ENCODE results near the gene SOBP. TPM values are rescaled to one million over a fixed set of nuclear protein-coding genes. Genes with fewer than 3 reads are reported as not detected.
A peak's percentile ranks its signal among the peaks of the same experiment; 100 is the strongest.

Gene SOBP
- total RNA-seq, 4 donors from 2014 or later = 3.8 to 32.5 (median 19.4) TPM

- in situ Hi-C loops (cut with MboI; ENCODE audit: low sequenced_read_pairs in 4 of 4) = loop anchor here in 2 of 4 donors (25.0 kb wide), 1 partner anchor 174 kb away; the partner anchor contains the start of gene SOBP (in 2 of the 2)
- intact Hi-C loops (cut with DNase I; ENCODE audit: low total_unique reads) = no loop called here
- DNase-seq = no peak
- no peaks in the 10 kb centered on the region for H3K9me3 ChIP-seq
- H3K36me3 ChIP-seq = no peaks in the 10 kb centered on the region
- TF ChIP-seq, protein P1, sequence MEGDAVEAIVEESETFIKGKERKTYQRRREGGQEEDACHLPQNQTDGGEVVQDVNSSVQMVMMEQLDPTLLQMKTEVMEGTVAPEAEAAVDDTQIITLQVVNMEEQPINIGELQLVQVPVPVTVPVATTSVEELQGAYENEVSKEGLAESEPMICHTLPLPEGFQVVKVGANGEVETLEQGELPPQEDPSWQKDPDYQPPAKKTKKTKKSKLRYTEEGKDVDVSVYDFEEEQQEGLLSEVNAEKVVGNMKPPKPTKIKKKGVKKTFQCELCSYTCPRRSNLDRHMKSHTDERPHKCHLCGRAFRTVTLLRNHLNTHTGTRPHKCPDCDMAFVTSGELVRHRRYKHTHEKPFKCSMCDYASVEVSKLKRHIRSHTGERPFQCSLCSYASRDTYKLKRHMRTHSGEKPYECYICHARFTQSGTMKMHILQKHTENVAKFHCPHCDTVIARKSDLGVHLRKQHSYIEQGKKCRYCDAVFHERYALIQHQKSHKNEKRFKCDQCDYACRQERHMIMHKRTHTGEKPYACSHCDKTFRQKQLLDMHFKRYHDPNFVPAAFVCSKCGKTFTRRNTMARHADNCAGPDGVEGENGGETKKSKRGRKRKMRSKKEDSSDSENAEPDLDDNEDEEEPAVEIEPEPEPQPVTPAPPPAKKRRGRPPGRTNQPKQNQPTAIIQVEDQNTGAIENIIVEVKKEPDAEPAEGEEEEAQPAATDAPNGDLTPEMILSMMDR (IDR thresholded peaks at IDR 0.05 in 4 of 5, conservative IDR thresholded peaks at IDR 0.05 in 1 of 5) = no peak
- TF ChIP-seq POLR2A (IDR thresholded peaks at IDR 0.05) = no peak
- ATAC-seq = no peak
- H3K4me3 ChIP-seq = no peak overlapping the region
- peak overlapping the region; percentile 60 to 87 (median 66) for H3K27ac ChIP-seq
- H3K4me1 ChIP-seq = peaks cover 77 to 79% of the 10 kb centered on the region in 2 donors
- no peaks in the 10 kb centered on the region for H3K27me3 ChIP-seq
Measured at GRCh38 chr6:107661291-107661690, 171.4 kb downstream of the SOBP start.

DNA sequence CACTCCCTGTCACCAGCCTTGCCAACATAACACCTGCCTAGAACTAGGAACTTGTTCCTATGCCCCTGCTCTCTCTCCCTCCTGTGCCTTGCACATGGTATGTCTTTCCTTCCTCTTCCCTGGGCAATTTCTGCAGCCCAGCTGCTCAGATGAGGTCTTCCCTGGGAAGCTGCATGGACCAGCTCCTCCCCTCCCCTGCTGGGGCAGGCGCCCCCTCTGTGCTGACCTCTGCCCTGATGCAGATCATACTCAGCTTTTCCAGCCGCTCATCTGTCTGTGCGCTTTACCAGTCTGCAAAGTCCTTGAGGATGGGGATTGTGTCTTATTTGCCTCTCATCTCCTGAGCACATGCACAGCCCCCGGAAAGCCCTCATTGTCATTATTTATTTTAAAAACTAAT is 172.4 kb downstream of the SOBP start:
- intact Hi-C loops (cut with DNase I; ENCODE audit: low total_unique reads) = no loop called here

GRCh38 chr6:107663308-107663707 is 173.4 kb downstream of the SOBP start:
- ATAC-seq = no peak
- H3K27ac ChIP-seq = no peak overlapping the region
- in situ Hi-C loops (cut with MboI; ENCODE audit: low sequenced_read_pairs in 4 of 4) = loop anchor here in 2 of 4 donors (25.0 kb wide), 1 partner anchor 176 kb away; the partner anchor contains the start of gene SOBP (in 2 of the 2)
- H3K27me3 ChIP-seq = no peaks in the 10 kb centered on the region
- no peak overlapping the region for H3K4me3 ChIP-seq
- TF ChIP-seq, protein P1 (IDR thresholded peaks at IDR 0.05 in 4 of 5, conservative IDR thresholded peaks at IDR 0.05 in 1 of 5) = no peak
- TF ChIP-seq POLR2A (IDR thresholded peaks at IDR 0.05) = no peak
- no peaks in the 10 kb centered on the region for H3K36me3 ChIP-seq
- intact Hi-C loops (cut with DNase I; ENCODE audit: low total_unique reads) = no loop called here
- H3K4me1 ChIP-seq = peaks cover 75 to 76% of the 10 kb centered on the region in 2 donors
- DNase-seq = no peak
- no peaks in the 10 kb centered on the region for H3K9me3 ChIP-seq

More for the DNA sequence above, 172.4 kb downstream of the SOBP start:
- no peak for DNase-seq
- no peak for TF ChIP-seq POLR2A (IDR thresholded peaks at IDR 0.05)
- TF ChIP-seq, protein P1 (IDR thresholded peaks at IDR 0.05 in 4 of 5, conservative IDR thresholded peaks at IDR 0.05 in 1 of 5) = no peak
- in situ Hi-C loops (cut with MboI; ENCODE audit: low sequenced_read_pairs in 4 of 4) = loop anchor here in 2 of 4 donors (25.0 kb wide), 1 partner anchor 175 kb away; the partner anchor contains the start of gene SOBP (in 2 of the 2)
- Histone ChIP-seq H3K27ac (no peak overlapping the region), H3K4me3 (no peak overlapping the region), H3K36me3 (no peaks in the 10 kb centered on the region), H3K27me3 (no peaks in the 10 kb centered on the region), H3K4me1 (peaks cover 76 to 77% of the 10 kb centered on the region in 2 donors), H3K9me3 (no peaks in the 10 kb centered on the region)
- ATAC-seq = no peak

GRCh38 chr6:107665382-107665781 is 175.5 kb downstream of the SOBP start:
- Histone ChIP-seq H3K9me3 (no peaks in the 10 kb centered on the region), H3K27me3 (no peaks in the 10 kb centered on the region), H3K4me3 (no peak overlapping the region), H3K36me3 (no peaks in the 10 kb centered on the region), H3K4me1 (peaks cover 64 to 68% of the 10 kb centered on the region in 2 donors), H3K27ac (peak overlapping the region; percentile 79 to 93 (median 88))
- no peak for TF ChIP-seq POLR2A (IDR thresholded peaks at IDR 0.05)
- TF ChIP-seq, protein P1 (IDR thresholded peaks at IDR 0.05 in 4 of 5, conservative IDR thresholded peaks at IDR 0.05 in 1 of 5) = no peak
- no peak for ATAC-seq
- DNase-seq = no peak
- in situ Hi-C loops (cut with MboI; ENCODE audit: low sequenced_read_pairs in 4 of 4) = loop anchor here in 2 of 4 donors (25.0 kb wide), 1 partner anchor 178 kb away; the partner anchor contains the start of gene SOBP (in 2 of the 2)
- intact Hi-C loops (cut with DNase I; ENCODE audit: low total_unique reads) = no loop called here

Measured in gastrocnemius medialis (tissue), 4 donors.